BJ (cell line): ENCODE results near the gene KRTAP10-10. TPM values are rescaled to one million over a fixed set of nuclear protein-coding genes. Genes with fewer than 3 reads are reported as not detected.
"Not testable (repeated sequence)": the region's sequence is repeated elsewhere in the genome, so short reads cannot be mapped to it uniquely, and the experiment has no call there.

Experiments
- CTCF ChIA-PET: fragments of 350-600 bp; formaldehyde crosslinking; extraction: SDS; loops from one replicate; lab custom pipeline; 2021; ENCODE audit warnings: antibody characterized with exemption, inconsistent platforms; lab: Yijun Ruan, JAX
- POLR2A ChIA-PET: fragments of 300-600 bp; sonication (Branson Sonifier 250); formaldehyde crosslinking; extraction: SDS; loops from one replicate; lab custom pipeline; 2021; ENCODE audit warnings: antibody characterized with exemption; lab: Charles Lee
- DNase-seq: peaks from one replicate; pipeline ENCODE4 v3.0.0-alpha.2; 2011; ENCODE audit warnings: low read depth
- H3K27me3 ChIP-seq: 2 replicates; pipeline ENCODE4 v1.6.0; 2011; ENCODE audit warnings: low read length; ENCODE audit not compliant: control insufficient read depth, insufficient read depth
- H3K36me3 ChIP-seq: 2 replicates; pipeline ENCODE4 v1.5.1; 2011; ENCODE audit warnings: low read length; ENCODE audit not compliant: control insufficient read depth, insufficient read depth
- H3K4me3 ChIP-seq: 2 replicates; pipeline ENCODE4 v1.5.1; 2011; ENCODE audit warnings: low read depth, mild to moderate bottlenecking, control low read depth, low read length
- polyA plus RNA-seq: library from polyadenylated mRNA; depleted of rRNA; stranded (reverse); fragments of >200 nt; gene quantifications from 2 replicates; pipeline ENCODE4 v1.2.3, GENCODE V29; 2011
- TF ChIP-seq, protein P1 (sequence below): IDR thresholded peaks from 2 replicates; pipeline ENCODE4 v1.5.1; 2011; ENCODE audit warnings: low read depth, mild to moderate bottlenecking, control low read depth, inconsistent platforms, low read length, moderate library complexity; ENCODE audit not compliant: insufficient read depth

KRTAP10-10 gene
- polyA plus RNA-seq, 1 experiment, result not detected

DNA sequence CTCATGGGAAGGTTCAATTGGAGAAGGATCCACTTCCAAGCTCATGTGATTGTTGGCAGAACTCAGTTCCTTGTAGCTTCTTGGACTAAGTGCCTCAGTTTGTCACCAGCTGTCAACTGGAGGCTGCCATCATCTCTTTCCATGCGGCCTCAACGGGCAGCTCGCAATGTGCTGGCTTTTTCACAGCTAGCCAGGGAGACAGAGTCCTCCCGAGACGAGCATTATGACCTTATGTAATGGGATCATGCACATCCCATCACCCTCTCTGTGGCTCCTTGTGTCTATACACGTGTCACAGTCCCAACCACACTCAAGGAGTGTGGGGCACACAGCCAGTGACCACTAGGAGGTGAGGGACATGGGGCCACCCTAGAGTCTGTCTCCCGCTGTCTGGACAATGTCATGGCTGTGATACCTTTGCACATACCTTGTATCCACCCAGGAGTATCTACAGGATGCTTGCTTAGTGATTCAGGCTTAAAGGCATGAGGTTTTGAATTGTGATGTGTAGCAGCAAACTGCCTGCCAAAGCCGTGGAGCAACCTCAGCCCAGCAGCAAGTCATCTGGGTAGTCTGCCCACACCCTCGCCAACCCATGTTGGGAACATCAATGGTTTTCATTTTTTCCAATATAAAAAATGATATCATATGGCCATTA is 41.0 kb upstream of the KRTAP10-10 start:
- CTCF ChIA-PET, result no interaction called here
- DNase-seq, result no peak
- Histone ChIP-seq H3K36me3 (no peaks in the 10 kb centered on the region), H3K27me3 (peaks cover 8% of the 10 kb centered on the region), H3K4me3 (no peak overlapping the region)
- POLR2A ChIA-PET, result no interaction called here
- TF ChIP-seq, protein P1, sequence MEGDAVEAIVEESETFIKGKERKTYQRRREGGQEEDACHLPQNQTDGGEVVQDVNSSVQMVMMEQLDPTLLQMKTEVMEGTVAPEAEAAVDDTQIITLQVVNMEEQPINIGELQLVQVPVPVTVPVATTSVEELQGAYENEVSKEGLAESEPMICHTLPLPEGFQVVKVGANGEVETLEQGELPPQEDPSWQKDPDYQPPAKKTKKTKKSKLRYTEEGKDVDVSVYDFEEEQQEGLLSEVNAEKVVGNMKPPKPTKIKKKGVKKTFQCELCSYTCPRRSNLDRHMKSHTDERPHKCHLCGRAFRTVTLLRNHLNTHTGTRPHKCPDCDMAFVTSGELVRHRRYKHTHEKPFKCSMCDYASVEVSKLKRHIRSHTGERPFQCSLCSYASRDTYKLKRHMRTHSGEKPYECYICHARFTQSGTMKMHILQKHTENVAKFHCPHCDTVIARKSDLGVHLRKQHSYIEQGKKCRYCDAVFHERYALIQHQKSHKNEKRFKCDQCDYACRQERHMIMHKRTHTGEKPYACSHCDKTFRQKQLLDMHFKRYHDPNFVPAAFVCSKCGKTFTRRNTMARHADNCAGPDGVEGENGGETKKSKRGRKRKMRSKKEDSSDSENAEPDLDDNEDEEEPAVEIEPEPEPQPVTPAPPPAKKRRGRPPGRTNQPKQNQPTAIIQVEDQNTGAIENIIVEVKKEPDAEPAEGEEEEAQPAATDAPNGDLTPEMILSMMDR, result no peak

DNA sequence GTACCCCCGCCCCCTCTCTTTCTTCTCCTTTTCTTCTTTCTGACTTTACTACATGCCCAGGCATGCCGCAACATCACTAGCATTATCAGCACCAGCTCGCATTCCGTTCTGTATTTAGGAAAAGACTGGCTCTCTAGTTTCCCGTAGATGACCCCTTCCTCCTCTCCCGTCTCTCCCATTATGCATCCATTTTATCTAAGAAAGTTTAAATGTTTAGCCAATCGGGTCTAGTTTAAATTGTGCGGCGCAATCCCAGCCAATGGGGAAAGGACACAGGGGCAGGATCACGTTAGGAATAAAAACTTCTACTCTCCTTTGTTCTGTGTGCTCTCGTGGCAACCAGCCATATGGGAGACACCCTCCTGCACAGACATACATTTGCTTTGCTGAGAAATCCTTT is 39.1 kb upstream of the KRTAP10-10 start:
- H3K4me3 ChIP-seq, result no peak overlapping the region
- H3K27me3 ChIP-seq, result peaks cover 6% of the 10 kb centered on the region
- TF ChIP-seq, protein P1, result no peak
- no peak for DNase-seq
- ChIA-PET CTCF (no interaction called here), POLR2A (no interaction called here)
- no peaks in the 10 kb centered on the region for H3K36me3 ChIP-seq

DNA sequence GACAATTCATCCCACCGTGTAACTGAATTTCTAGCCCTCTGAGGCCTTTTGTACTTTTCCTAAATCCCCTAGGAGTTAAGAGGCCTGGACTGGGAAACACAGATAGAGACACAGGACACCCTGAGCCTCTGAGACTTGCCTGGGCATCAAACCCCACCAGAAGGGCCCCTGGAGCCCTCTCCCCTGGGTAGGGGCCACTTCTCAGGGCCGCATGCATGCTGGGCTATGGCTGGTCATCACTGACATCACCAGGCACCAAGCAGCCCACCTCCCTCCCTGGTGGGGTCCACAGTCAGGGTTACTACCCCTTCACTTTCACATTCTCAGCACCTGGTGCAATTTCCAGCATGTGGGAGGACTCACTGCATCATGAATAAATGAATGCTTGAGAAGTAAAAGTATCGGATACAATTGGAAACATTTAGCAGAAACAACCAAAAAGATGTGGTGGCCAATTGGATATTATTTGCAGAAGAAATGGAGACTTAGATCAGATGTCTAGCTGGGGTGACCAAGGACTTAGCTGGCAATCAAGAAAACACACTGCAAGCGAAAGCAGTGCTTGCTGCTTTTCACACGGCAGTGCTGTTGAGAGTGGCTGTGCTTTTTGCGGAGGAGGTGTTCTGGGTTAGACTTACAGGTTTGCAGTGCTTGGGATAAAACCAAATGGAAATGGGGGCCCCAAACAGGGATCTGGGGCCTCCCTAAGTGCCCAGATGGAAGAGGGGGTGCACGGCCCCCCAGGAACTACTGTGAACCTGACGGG is 37.7 kb upstream of the KRTAP10-10 start:
- ChIA-PET CTCF (no interaction called here), POLR2A (no interaction called here)
- TF ChIP-seq, protein P1, result no peak

DNA sequence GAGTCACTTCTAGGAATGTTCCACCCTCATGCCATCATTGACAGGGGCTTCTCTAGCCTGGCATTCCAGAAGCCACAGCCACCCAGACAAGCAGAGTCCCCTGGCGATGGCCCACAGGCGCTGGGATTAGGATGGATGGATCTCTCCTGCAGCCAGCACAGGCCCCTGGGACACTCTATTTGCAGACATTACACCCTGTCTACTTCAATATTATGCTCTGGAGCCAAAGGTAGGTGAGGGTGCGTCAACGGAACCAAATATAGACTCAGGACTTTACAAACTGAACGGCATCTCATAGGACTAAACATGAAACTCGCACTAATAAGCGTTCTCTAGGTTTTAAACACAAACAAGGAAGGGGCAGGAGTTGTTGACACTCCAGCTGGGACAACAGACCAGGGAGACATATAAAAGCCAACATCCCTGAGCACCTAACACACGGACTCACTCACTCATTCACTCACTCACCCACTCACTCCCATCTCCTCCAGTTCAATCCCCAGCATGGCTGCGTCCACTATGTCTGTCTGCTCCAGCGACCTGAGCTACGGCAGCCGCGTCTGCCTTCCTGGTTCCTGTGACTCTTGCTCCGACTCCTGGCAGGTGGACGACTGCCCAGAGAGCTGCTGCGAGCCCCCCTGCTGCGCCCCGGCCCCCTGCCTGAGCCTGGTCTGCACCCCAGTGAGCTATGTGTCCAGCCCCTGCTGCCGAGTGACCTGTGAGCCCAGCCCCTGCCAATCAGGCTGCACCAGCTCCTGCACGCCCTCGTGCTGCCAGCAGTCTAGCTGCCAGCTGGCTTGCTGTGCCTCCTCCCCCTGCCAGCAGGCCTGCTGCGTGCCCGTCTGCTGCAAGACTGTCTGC is 36.8 kb upstream of the KRTAP10-10 start, which contains the start of gene KRTAP10-7:
KRTAP10-7 (plus strand) TSS at position 480 of the 861 bp plus-strand sequence; CDS start at position 505, 25 bp downstream.
- DNase-seq, POLR2A ChIA-PET, H3K36me3 ChIP-seq, H3K27me3 ChIP-seq, H3K4me3 ChIP-seq, CTCF ChIA-PET: not testable (repeated sequence)

More for the DNA sequence above, 37.7 kb upstream of the KRTAP10-10 start:
- H3K4me3 ChIP-seq, result no peak overlapping the region
- no peak for DNase-seq
- H3K27me3 ChIP-seq, result peaks cover 4% of the 10 kb centered on the region
- no peaks in the 10 kb centered on the region for H3K36me3 ChIP-seq

DNA sequence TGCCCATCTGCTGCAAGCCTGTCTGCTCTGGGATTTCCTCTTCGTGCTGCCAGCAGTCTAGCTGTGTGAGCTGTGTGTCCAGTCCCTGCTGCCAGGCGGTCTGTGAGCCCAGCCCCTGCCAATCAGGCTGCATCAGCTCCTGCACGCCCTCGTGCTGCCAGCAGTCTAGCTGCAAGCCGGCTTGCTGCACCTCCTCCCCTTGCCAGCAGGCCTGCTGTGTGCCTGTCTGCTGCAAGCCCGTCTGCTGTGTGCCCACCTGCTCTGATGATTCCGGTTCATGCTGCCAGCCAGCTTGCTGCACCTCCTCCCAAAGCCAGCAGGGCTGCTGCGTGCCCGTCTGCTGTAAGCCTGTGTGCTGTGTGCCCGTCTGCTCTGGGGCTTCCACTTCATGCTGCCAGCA is 36.1 kb upstream of the KRTAP10-10 start:
- DNase-seq, CTCF ChIA-PET, POLR2A ChIA-PET, H3K27me3 ChIP-seq, H3K4me3 ChIP-seq, H3K36me3 ChIP-seq: not testable (repeated sequence)
